Caco-2 (cell line): ENCODE results near the gene ME3. TPM values are rescaled to one million over a fixed set of nuclear protein-coding genes. Genes with fewer than 3 reads are reported as not detected.

ENCODE experiments used
- BruUV-seq: library from RNA; stranded (reverse); fragments of 400-500 nt; replicated peaks from 2 replicates; lab custom pipeline; 2021; lab: Mats Ljungman, UMichigan
- CTCF ChIA-PET: fragments of 300-600 bp; sonication (Branson Sonifier 250); formaldehyde crosslinking; loops from one replicate; lab custom pipeline; 2022; ENCODE audit warnings: antibody characterized with exemption; lab: Charles Lee
- POLR2A ChIA-PET: fragments of 300-600 bp; sonication (Branson Sonifier 250); formaldehyde crosslinking; loops from one replicate; lab custom pipeline; 2022; ENCODE audit warnings: antibody characterized with exemption; lab: Charles Lee
- DNase-seq, 2 experiments: peaks; one replicate each; pipeline versions ENCODE4 v3.0.0 to v3.0.0-alpha.2; 2020 to 2022
- H3K27me3 ChIP-seq: replicated peaks from 2 replicates; pipeline ENCODE4 v1.6.0; 2011; ENCODE audit warnings: low read length; ENCODE audit not compliant: control insufficient read depth, insufficient read depth
- H3K36me3 ChIP-seq: 2 replicates; pipeline ENCODE4 v1.5.1; 2011; ENCODE audit warnings: low read length; ENCODE audit not compliant: control insufficient read depth, insufficient read depth
- H3K4me1 ChIP-seq: fragments of 250-450 bp; sonication (Bioruptor Pico); 2 replicates; pipeline ENCODE4 v1.5.1; 2020; ENCODE audit warnings: mild to moderate bottlenecking
- H3K4me3 ChIP-seq: 2 replicates; pipeline ENCODE4 v1.5.1; 2011; ENCODE audit warnings: low read depth, mild to moderate bottlenecking, control low read depth, low read length
- H3K9me3 ChIP-seq: fragments of 250-450 bp; sonication (Bioruptor Pico); 2 replicates; pipeline ENCODE4 v1.5.1; 2020; ENCODE audit warnings: mild to moderate bottlenecking, moderate library complexity
- H3K27ac Mint-ChIP-seq: one replicate; pipeline ENCODE4 v1.8.0; 2022; ENCODE audit warnings: mixed read lengths; ENCODE audit not compliant: unreplicated experiment
- H3K27me3 Mint-ChIP-seq: one replicate; pipeline ENCODE4 v1.8.0; 2022; ENCODE audit warnings: mixed read lengths; ENCODE audit not compliant: insufficient read depth, unreplicated experiment
- H3K36me3 Mint-ChIP-seq: one replicate; pipeline ENCODE4 v1.8.0; 2022; ENCODE audit warnings: mild to moderate bottlenecking, mixed read lengths; ENCODE audit not compliant: insufficient read depth, unreplicated experiment
- H3K4me1 Mint-ChIP-seq: one replicate; pipeline ENCODE4 v1.8.0; 2022; ENCODE audit warnings: low read depth, mixed read lengths; ENCODE audit not compliant: unreplicated experiment
- H3K4me3 Mint-ChIP-seq: one replicate; pipeline ENCODE4 v1.8.0; 2022; ENCODE audit warnings: mild to moderate bottlenecking, moderate library complexity, mixed read lengths; ENCODE audit not compliant: unreplicated experiment
- H3K9me3 Mint-ChIP-seq: one replicate; pipeline ENCODE4 v1.8.0; 2022; ENCODE audit warnings: mixed read lengths; ENCODE audit not compliant: unreplicated experiment
- CTCF ChIP-seq, 2 experiments: fragments of 200-600 bp in 1 of 2; IDR thresholded peaks; 1 replicate in 1 of 2; 2 replicates in 1 of 2; pipeline versions ENCODE4 v1.5.1 to v1.8.0; 2011 to 2022; ENCODE audit warnings: antibody characterized with exemption in 1 of 2, control low read depth in 1 of 2, inconsistent platforms in 1 of 2, low read depth in 1 of 2, low read length in 1 of 2, mild to moderate bottlenecking in 1 of 2, moderate library complexity in 1 of 2; ENCODE audit not compliant: insufficient read depth in 1 of 2, severe bottlenecking in 1 of 2, unreplicated experiment in 1 of 2
- intact Hi-C: fragments of 100-400 bp; cut with micrococcal nuclease; formaldehyde crosslinking; loops from one replicate; pipeline ENCODE4 v1.10.0; 2022; ENCODE audit not compliant: unreplicated experiment
- total RNA-seq: library from RNA; stranded (reverse); gene quantifications from 2 replicates; pipeline ENCODE4 v1.2.3, GENCODE V29; 2022

ME3 gene
- total RNA-seq, 1 experiment from 2014 or later, result 32.8 TPM

- H3K4me3 ChIP-seq, result no peak overlapping the region
- BruUV-seq, result no TSS peak
- H3K9me3 ChIP-seq, result no peaks in the 10 kb centered on the region
- H3K27me3 ChIP-seq, result no peaks in the 10 kb centered on the region
- CTCF ChIA-PET, result interaction anchor here (0.6 kb wide), 1 partner anchor 10 kb away, joined by 3 read pairs; no protein-coding TSS in a partner anchor
- Mint-ChIP-seq H3K27me3 (no peaks in the 10 kb centered on the region), H3K4me3 (no peak overlapping the region), H3K27ac (no peak overlapping the region), H3K9me3 (no peaks in the 10 kb centered on the region), H3K4me1 (peaks cover 36% of the 10 kb centered on the region), H3K36me3 (no peaks in the 10 kb centered on the region)
- DNase-seq, result no peak
- POLR2A ChIA-PET, result no interaction called here
- no peaks in the 10 kb centered on the region for H3K36me3 ChIP-seq
- H3K4me1 ChIP-seq, result peaks cover 19% of the 10 kb centered on the region
- intact Hi-C loops, result no loop called here
- no peak for TF ChIP-seq CTCF (IDR thresholded peaks at IDR 0.05; ENCODE audit: insufficient read depth in 1 of 2, low read depth in 1 of 2, low read length in 1 of 2, severe bottlenecking in 1 of 2, unreplicated experiment in 1 of 2)
Observed at GRCh38 chr11:86463120-86463519, 209.3 kb downstream of the ME3 start.

- POLR2A ChIA-PET, result no interaction called here
Observed at GRCh38 chr11:86461892-86462291, 210.5 kb downstream of the ME3 start.

More at GRCh38 chr11:86461892-86462291, 210.5 kb downstream of the ME3 start:
- H3K36me3 ChIP-seq, result no peaks in the 10 kb centered on the region
- no TSS peak for BruUV-seq
- Mint-ChIP-seq H3K9me3 (no peaks in the 10 kb centered on the region), H3K36me3 (no peaks in the 10 kb centered on the region), H3K27me3 (no peaks in the 10 kb centered on the region), H3K27ac (no peak overlapping the region), H3K4me1 (peaks cover 32% of the 10 kb centered on the region), H3K4me3 (no peak overlapping the region)
- no peak overlapping the region for H3K4me3 ChIP-seq
- no peaks in the 10 kb centered on the region for H3K9me3 ChIP-seq
- intact Hi-C loops, result no loop called here
- no peaks in the 10 kb centered on the region for H3K27me3 ChIP-seq
- H3K4me1 ChIP-seq, result peaks cover 19% of the 10 kb centered on the region
- DNase-seq, result no peak
- TF ChIP-seq CTCF (IDR thresholded peaks at IDR 0.05; ENCODE audit: insufficient read depth in 1 of 2, low read depth in 1 of 2, low read length in 1 of 2, severe bottlenecking in 1 of 2, unreplicated experiment in 1 of 2), result no peak
- CTCF ChIA-PET, result interaction anchor here (1.0 to 1.2 kb wide), 2 partner anchors 110 to 146 kb away, joined by 3 to 4 read pairs; no protein-coding TSS in a partner anchor
